HG02798 (cell line): ENCODE data around the gene SDF2.
"Not testable (repeated sequence)": the region's sequence is repeated elsewhere in the genome, so short reads cannot be mapped to it uniquely, and the experiment has no call there.

Experiments
- ATAC-seq: cut with Tn5 transposase; IDR thresholded peaks from one replicate; pipeline ENCODE4 v1.9.1; 2021; ENCODE audit warnings: mild to moderate bottlenecking; ENCODE audit not compliant: unreplicated experiment, poor library complexity

SDF2 gene

GRCh38 chr17:28643983-28644786 is 17.5 kb downstream of the SDF2 start:
- ATAC-seq = peak; percentile 2

- no peak for ATAC-seq
These were observed 20.1 kb downstream of the SDF2 start for GRCh38 chr17:28641579-28641978.

DNA sequence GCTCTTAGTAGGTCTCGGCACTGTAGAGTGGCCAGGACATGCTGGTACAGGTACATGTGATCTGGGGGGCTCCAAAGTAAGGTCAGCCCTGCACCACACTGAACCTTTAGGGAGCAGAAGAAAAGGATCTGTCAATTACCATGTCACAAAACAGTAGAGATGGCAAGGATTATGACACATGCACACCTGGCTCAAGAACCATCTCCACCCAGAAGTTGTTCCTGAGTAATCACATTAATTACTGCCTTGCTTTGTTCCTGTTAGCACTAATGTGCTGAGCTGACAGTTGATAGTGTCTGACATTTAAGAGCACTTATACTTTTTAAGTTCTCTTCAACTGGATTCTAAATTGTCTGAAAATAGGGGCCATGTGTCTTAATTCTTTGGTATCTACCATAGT is 26.2 kb downstream of the SDF2 start:
- ATAC-seq = no peak

- no peak for ATAC-seq
These were observed 27.4 kb downstream of the SDF2 start for GRCh38 chr17:28634206-28634865.

DNA sequence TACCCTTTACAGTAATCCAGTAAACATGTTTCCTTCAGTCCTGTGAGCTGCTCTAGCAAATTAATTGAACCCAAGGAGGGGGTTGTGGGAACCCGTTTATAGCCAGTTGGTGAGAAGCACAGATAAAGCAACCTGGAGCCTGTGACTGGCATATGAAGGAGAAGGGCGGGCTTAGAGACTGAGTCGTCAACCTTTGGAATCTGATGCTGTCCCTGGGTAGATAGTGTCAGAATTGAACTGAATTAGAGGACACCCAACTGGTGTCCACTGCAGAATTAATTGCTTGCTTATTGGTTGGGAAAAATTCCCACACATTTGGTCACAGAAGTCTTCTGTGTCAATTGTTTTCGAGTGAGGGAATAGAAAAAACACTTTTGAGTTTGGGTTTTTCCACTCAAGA is 34.9 kb downstream of the SDF2 start:
- no peak for ATAC-seq

DNA sequence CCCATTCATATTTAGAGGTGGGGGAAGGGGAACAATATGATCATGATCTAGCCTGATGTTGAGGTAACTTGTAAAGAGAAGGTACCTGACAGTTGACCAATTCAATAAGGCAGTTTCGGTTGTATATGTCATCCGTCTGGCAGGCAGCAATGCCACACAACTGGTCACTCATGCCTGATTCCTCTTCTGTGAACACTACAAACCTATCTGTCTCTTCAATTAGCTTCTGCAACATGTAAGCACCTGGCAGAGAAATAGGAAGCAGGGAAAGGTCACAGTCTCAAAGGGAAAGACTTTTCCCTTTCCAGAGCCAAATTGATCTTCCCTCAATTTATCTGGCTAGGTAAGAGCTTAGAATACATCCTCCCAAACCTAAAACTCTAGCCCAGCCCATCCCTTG is 37.6 kb downstream of the SDF2 start:
- no peak for ATAC-seq

- no peak for ATAC-seq
These were observed 38.0 kb downstream of the SDF2 start for GRCh38 chr17:28623696-28624095.

DNA sequence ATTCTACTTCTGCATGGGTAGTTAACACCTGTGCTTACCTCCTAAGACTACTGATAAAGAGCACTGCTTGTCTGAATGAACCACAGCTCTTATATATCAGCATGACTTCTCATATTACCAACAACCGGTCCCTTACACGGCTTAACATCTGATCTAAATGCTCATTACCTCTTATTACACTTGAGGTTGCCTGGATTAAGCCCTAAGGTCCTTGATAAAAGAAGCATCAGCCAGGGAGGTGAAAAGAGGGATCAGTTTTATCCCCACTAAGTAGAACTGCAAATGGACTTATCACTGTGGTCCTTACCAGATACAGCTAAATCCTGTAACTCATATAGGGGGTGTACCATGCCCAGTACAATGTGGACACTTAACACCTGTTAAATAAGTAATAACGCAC is 39.5 kb downstream of the SDF2 start:
- ATAC-seq = no peak

- no peak for ATAC-seq
These were observed 41.7 kb downstream of the SDF2 start for GRCh38 chr17:28620010-28620409.

DNA sequence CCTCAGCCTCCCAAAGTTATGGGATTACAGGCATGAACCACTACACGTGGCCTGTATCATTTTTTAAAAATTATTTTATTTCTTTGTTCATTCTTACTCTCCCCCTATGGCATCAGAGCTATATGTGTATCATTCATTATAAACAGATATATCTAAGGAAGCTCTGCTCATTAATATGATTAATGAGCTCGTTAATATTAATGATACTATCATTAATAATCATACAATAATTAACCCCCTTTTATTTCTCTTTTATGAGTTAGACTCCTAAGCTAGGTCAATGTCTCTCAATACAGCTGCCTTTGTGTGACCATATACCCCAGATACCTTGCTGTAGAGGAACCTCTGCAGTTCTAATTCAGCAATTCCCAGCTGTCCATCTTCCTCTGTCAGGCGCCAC is 43.2 kb downstream of the SDF2 start:
- ATAC-seq = no peak

DNA sequence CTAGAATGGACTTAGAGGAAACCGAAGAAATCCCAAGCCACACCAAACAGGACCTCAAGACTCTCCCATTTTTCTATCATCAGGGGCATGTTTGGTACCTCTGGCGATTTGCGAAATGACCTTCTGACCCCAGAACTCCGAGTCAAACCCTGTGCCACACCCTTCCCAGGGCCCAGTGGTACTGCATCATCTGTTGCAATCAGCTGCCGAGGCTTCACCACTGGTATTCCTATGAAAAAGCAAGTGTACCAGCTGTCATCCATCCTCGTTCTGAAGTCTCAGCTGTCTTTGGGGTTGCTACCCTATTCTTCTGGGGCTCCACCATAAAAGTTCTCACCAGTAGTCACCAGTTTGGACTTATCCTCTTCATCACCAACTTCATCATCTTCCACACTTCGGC is 45.4 kb downstream of the SDF2 start:
- ATAC-seq = no peak

DNA sequence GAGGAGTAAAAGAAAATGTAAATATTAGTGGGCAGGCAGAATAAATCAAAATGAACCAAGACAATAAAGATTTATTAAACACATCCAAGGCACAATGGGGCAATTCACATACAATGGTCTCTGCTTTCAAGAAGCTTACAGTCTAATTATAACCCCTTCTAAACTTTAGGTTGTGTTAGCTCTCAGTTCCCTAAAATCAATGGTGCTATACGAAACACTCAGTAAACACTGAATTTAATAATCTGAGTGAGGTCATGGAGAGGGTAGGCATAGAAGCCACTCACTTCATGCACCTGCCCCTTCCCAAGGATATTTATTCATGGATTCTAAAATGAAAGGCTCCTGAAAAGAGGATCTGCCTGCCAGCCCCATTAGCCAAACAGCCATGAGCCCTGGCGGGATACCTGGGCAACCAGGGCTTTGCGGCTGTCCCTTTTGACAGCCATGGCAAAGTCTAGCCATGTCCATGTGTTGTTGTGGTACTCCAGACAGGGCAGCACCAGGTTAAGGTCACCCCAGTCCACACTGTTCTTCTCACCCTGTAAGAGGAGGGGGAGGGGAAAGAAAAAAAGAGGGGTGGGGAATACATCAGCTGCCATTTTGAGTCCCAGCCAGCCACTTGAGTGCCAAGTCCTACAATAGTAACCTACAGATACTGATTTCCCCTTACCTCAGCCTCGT is 46.3 kb downstream of the SDF2 start:
- ATAC-seq = no peak

GRCh38 chr17:28613931-28614381 is 47.8 kb downstream of the SDF2 start, which contains the start of gene RSKR:
TSS of gene RSKR (minus strand) at chr17:28614185. CDS start at chr17:28614161, 24 bp downstream.
- no peak for ATAC-seq

- ATAC-seq = no peak
These were observed 48.5 kb downstream of the SDF2 start for GRCh38 chr17:28612936-28613872.

DNA sequence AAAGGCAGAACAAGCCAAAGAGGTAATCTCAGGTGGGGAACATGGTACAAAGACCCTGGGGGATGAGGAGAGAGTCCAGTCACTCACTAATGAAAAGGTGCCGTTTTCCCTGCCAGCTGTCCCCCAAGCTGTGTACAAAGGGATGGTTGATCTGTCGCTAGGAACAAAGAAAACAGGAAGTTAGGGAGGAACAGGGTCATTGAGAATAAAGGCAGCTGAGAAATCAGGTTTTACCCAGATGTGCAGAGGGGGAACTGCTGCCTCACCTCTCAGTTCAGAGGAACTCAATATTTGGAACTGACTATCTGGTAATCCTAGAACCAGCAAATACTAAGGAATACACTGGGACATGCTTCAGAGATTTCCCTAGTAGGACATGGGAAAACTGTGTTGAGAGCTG is 49.2 kb downstream of the SDF2 start:
- ATAC-seq = no peak

DNA sequence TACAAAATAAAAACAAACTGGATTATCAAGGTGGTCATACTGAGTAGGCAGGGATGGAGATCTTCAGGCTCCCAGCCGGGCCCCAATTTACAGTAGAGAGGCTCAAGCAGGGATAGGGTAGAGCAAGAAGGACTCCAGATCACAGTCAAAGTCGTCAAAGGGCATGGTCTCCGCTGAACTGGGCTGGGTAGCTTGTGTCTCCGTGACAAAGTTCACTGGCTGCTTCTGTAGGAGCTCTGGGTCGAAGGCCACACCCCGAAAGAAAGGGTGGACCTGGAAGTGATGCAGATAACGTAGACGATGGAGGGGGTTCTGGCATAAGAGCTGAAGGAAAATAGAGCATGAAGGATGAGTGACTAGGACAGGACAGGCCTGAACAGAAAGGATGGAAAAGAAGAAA is 51.3 kb downstream of the SDF2 start:
- no peak for ATAC-seq

DNA sequence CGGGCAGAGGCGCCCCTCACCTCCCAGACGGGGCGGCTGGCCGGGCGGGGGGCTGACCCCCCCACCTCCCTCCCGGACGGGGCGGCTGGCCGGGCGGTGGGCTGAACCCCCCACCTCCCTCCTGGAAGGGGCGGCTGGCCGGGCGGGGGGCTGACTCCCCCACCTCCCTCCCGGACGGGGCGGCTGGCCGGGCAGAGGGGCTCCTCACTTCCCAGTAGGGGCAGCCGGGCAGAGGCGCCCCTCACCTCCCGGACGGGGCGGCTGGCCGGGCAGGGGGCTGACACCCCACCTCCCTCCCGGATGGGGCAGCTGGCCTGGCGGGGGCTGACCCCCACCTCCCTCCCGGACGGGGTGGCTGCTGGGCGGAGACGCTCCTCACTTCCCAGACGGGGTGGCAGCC is 57.7 kb downstream of the SDF2 start:
- ATAC-seq = not testable (repeated sequence)

DNA sequence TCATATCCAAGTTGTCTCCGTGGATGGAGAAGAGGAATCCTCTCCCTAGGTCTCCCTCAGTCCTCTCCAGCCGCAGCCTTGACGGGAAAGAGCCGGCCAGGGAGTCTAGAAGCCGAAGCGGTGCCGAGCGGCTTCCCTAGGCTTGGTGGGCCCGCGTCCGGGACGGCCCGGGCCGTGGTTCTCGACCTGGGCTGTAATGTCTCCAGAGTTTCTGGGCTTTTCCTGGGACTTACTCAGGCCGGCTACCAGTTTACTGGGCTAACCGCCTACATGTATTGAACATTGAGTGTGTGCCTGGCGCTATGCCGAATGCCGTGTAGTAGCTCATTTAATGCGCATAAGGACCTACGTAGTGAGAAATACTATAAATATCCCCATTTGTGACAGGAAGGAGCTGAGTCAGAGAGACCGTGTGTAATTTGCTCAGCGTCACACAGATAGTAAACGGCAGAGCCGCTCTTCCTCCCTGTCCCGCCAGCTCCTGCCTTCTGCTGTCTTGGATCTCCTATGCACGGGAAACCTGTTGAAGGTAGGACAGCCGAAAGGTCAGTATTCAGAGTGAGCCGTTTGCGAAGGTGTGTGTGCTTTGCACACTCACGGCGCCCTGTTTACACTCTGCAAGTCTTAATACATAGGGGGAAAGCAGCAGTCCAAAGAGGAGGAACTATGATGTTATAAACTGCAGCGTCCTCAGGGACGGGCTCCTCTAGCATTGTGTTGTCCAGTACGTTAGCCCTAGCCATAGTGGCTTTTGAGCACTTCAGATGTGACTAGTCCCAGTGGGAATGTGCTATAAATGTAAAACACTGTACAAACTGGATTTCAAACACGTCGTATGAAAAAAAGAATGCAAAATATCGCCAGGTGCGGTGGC is 62.2 kb downstream of the SDF2 start:
- ATAC-seq = peak; percentile 42

GRCh38 chr17:28598799-28599310 is 62.9 kb downstream of the SDF2 start, which contains the start of gene SPAG5:
TSS of gene SPAG5 (minus strand) at chr17:28599025. CDS start at chr17:28598946, 79 bp downstream.
- ATAC-seq = peak; percentile 85
